HG03354 (cell line): ENCODE measurements around the gene IPMK.
A peak's percentile ranks its signal among the peaks of the same experiment; 100 is the strongest.
"Not testable (repeated sequence)": the region's sequence is repeated elsewhere in the genome, so short reads cannot be mapped to it uniquely, and the experiment has no call there.

Source experiments
- ATAC-seq: cut with Tn5 transposase; IDR thresholded peaks from one replicate; pipeline ENCODE4 v1.9.1; 2021; ENCODE audit warnings: mild to moderate bottlenecking; ENCODE audit not compliant: unreplicated experiment, poor library complexity, severe bottlenecking

IPMK gene

GRCh38 chr10:58174831-58175230, 92.9 kb downstream of the IPMK start:
- no peak for ATAC-seq

- ATAC-seq = no peak
These were observed 94.3 kb downstream of the IPMK start for GRCh38 chr10:58173391-58173790.

- ATAC-seq = no peak
These were observed 96.5 kb downstream of the IPMK start for GRCh38 chr10:58171146-58171545.

GRCh38 chr10:58164517-58164916, 103.2 kb downstream of the IPMK start:
- no peak for ATAC-seq

GRCh38 chr10:58158806-58159205, 108.9 kb downstream of the IPMK start:
- ATAC-seq = no peak

GRCh38 chr10:58157076-58157766, 110.5 kb downstream of the IPMK start:
- ATAC-seq = no peak

- not testable (repeated sequence) for ATAC-seq
These were observed 111.8 kb downstream of the IPMK start for GRCh38 chr10:58155941-58156340.

GRCh38 chr10:58153751-58154150, 113.9 kb downstream of the IPMK start:
- no peak for ATAC-seq

GRCh38 chr10:58152673-58153263, 114.9 kb downstream of the IPMK start:
- ATAC-seq = peak; percentile 87

GRCh38 chr10:58150290-58150689, 117.4 kb downstream of the IPMK start:
- ATAC-seq = no peak

GRCh38 chr10:58143944-58144343, 123.8 kb downstream of the IPMK start:
- no peak for ATAC-seq
